GM19397 (cell line): ENCODE results near the gene NOL9.
"Not testable (repeated sequence)": the region's sequence is repeated elsewhere in the genome, so short reads cannot be mapped to it uniquely, and the experiment has no call there.

ENCODE experiments used
- ATAC-seq: cut with Tn5 transposase; IDR thresholded peaks from one replicate; pipeline ENCODE4 v1.9.1; 2021; ENCODE audit warnings: mild to moderate bottlenecking, moderate library complexity; ENCODE audit not compliant: unreplicated experiment

The NOL9 gene

DNA sequence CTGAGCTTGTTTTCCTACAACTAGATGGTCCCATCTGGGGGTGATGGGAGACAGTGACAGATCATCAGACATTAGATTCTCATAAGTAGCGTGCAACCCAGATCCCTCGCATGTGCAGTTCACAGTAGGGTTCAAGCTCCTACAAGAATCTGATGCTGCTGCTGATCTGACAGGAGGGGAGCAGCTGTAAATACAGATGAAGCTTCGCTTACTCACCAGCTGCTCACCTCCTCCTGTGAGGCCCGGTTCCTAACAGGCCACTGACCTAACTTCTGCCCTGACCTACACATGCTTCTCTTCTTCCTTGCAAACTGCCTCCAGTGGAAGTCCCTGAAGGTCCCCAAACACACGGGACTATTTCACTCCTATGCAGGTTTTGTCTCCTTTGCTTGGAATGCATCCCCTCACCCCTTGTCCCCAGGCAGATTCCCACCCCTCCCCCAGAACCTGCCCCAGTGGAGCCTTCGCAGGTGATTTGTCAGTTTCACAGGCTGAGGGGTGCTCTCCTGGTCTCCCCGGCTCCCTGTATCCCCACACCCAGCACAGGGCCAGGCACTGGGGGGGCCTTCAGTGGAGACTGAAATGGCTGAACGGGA lies 19.8 kb upstream of the NOL9 start:
- no peak for ATAC-seq

DNA sequence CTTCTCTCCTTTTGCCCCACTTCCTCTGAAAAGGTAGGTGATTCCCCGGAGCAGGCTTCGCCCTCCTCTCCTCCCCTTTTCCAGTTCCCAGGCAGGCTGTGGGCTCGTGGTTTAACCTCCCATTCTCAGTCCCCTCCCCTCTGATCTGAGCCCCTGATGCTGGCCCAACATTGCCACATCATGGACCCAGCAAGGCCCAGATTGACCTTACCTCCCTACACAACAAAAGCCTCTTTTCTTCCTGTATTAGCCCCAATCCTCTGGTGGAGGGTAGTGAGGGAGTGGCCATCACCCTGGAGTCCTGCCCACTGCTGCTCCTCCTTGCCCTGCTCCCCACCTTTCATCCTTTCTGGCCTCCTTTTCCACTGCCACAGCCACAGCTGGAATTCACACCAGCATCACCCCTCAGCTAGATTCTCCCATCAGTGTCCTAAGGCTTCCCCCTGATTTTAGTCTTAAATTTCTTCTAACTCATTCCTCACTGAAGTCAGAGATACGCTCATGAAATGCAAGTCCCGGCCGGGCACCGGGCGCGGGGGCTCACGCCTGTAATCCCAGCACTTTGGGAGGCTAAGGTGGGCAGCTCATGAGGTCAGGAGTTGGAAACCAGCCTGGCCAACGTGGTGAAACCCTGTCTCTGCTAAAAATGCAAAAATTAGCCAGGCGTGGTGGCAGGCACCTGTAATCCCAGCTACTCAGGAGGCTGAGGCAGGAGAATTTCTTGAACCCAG lies 18.5 kb upstream of the NOL9 start:
- no peak for ATAC-seq

DNA sequence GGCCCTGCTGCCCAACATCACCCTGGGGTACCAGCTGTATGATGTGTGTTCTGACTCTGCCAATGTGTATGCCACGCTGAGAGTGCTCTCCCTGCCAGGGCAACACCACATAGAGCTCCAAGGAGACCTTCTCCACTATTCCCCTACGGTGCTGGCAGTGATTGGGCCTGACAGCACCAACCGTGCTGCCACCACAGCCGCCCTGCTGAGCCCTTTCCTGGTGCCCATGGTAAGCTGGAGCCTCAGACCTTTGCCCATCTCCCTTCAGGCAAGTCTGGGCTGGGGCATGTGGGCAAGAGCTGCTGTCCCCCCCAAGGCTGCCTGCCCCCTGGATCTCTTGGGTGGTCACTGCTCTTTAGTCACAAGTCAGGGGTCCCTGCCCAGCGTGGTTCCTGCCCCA lies 16.7 kb upstream of the NOL9 start:
- ATAC-seq: no peak

DNA sequence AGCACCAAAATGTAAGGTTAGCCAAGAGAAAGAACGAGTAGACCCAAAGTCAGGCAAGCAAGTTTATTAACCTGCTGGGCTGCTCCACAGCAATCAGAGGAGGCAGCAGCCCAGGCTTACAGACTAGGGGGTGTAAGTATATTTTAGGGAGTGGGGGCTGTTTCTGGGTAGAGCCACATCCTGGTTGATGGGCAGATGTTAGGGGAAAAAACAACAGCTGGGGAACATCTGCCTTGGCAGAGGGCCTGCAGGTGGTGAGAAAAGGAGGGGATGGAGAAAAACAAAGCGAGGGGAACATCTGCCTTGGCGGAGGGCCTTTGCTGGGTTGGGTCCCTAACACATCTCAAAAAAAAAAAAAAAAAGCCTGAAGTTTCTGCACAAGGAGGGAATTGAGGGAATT lies 15.8 kb upstream of the NOL9 start:
- no peak for ATAC-seq

DNA sequence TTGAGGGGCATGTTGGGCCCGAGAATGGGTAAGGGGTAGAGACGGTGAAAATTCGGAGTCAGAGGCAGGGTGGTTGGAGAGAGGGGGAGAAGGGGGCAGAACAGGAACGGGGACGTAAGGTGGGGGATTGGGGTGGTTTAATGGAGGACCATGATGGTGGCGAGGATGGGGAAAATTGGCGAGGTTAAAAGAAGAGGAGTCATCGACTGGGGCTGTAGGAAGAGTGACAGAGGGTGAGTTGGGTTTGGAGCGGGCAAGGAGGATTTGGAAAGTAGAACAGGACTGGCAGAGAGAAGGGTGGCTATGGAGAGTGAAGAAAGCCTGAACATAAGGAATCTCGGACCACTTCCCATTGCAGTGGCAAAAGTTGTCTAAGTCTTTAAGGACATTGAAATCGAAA lies 14.7 kb upstream of the NOL9 start:
- no peak for ATAC-seq

DNA sequence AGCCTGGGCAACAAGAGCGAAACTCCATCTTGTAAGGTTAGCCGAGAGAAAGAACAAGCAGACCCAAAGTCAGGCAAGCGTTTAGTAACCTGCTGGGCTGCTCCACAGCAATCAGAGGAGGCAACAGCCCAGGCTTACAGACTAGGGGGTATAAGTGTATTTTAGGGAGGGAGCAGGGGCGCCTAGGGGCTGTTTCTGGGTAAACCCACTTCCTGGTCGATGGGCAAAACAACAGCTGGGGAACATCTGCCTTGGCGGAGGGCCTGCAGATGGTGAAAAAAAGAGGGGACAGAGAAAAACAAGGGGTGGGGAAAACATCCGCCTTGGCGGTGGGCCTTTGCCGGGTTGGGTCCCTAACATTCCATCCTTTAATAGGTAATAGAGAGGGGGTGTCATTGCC lies 6.0 kb upstream of the NOL9 start:
- ATAC-seq: no peak

DNA sequence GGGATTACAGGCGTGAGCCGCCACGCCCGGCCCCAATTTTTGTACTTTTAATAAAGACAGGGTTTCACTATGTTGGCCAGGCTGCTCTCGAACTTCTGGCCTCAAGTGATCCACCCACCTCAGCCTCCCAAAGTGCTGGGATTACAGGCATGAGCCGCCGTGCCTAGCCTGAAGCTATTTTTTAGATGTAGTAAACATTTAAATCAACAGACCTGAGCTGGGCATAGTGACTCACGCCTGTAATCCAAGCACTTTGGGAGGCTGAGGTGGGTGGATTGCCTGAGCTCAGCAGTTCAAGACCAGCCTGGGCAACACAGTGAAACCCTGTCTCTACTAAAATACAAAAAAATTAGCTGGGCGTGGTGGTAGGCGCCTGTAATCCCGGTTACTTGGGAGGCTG lies 4.8 kb upstream of the NOL9 start:
- ATAC-seq: not testable (repeated sequence)

DNA sequence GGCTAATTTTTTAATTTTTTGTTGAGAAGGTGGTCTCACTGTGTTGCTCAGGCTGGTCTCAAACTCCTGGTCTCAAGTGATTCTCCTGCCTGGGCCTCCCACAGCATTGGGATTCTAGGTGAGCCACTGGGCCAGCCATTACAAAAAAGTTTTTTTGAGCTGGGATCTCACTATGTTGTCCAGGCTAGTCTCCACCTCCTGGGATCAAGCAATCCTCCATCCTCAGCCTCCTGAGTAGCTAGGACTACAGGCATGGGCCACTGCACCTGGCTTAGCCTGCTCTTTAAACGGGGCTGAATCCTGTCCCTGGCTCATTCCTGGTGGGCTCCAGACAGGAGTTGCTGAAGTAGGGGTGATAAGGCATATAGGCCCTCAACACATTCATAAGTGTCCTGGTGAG lies 3.3 kb upstream of the NOL9 start:
- no peak for ATAC-seq

DNA sequence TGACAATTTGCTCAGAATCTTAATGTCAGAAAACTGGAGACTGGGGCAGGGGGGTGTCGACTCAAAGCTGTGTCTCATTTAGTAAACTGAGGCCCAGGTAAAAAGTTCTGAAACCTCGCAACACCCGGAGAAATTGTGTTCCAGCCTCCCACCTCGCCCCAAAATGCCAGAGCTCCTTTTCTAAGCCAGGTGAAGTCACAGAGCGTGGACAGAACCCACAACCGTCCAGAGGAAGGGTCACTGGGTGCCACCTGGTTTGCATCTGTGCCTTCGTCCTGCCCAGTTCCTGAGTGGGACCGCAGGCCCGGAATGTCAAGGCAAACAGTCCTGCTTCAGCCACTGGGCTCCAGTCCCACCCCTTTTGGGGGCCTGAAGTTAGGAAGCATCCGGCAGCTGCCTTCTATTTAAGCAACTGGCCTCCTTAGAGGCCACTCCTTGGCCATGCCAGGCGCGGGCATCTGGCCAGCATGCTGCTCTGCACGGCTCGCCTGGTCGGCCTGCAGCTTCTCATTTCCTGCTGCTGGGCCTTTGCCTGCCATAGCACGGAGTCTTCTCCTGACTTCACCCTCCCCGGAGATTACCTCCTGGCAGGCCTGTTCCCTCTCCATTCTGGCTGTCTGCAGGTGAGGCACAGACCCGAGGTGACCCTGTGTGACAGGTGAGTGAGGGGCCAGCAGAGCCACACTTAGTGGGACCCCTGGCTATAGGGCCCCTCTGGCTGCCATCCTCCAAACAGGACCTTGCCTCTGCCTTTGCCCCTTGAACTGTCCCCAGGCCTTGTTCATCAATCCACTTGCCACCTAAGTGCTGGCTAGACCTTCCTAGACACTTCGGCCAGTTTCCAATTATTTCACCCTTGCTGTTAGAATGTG lies 830 bp upstream of the NOL9 start, which contains the start of gene TAS1R1:
Gene TAS1R1 (plus strand): TSS at position 401 of the 872 bp plus-strand sequence. CDS start 67 bp downstream, at position 468.
- no peak for ATAC-seq

DNA sequence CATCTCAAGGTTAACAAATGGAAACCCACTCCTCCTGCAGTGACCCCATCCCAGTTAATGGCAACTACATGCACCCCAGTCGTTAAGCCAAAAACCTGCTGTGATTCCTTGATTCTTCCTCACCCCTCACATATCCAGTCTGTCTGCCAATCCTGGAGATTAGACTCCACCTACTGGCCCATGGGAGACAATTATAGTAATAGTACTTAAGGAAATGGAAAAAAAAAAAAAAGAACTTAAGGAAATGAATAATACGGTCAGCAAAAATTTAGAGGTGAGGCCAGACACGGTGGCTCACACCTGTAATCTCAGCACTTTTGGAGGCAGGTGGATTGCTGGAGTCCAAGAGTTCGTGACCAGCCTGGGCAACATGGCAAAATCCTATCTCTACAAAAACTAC lies 7.0 kb downstream of the NOL9 start:
- no peak for ATAC-seq

DNA sequence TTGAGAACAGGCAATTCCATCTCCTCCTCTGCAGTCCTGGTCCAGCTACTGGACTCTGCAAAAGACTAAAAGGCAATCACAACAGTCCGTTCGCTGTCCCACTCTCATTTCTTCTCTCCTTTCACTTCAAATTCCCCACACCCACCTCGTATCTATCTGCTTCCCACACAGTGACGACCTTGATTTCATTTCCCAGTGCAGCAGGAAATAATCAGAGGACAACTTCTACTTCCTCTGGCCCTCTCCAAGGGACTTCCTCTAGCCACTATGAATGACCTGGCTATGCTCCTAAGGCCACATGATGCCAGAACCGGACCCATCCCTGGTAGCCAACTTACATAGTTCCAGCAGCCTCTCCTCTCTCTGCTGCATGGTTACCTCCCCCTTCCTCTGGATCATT lies 8.0 kb downstream of the NOL9 start:
- ATAC-seq: no peak

DNA sequence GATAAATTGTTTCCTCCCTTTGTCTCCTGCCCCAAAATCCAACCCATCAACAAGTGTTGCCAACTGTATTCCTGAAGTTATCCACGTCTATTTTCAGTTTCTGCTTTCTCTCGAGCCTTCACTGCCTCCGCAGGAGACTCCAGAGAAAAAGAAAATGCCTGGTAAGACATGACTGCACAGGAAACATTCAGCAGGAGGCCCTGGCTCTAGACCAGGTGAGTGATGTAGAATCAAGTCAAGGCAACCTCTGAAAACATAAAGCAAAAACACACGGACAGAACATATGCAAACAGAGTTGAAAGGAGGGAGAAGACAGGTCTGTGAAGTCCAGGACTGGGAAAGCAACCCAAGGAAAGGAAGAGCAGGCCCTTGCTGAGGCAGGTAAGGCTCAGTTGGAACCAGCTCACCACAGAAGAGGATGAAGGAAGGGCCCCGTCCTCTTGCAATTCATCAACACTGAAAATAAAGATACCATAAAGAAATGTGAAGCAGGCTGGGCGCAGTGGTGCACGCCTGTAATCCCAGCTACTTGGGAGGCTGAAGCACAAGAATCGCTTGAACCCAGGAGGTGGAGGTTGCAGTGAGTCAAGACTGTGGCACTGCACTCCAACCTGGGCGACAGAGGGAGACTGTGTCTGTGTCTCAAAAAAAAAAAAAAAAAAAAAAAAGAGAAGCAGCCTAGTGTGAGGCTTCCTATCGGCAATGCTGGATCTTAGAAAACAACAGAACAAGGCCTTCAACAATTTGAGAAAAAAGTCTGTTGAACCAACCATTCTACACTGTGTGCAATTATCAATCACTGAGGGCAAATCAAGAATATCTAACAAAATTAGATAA lies 8.8 kb downstream of the NOL9 start:
- no peak for ATAC-seq

DNA sequence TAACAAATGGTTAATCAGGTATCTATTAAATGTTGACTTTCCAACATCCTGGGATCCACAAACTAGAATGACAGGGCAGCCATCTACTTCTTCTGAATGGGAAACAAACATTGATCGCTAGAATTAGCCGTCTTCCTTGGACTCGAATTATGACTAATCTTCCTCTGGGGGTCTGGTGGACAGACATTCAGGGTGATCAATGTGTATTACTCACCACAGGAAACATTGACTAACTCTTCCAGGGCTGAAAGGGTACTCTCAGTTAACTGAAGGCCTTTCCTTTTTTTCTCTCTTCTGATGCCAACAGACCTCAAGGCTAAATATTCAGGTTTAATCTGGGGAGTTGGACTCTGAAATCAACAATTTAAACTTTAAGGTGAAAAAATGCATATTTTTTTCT lies 9.5 kb downstream of the NOL9 start:
- ATAC-seq: no peak

DNA sequence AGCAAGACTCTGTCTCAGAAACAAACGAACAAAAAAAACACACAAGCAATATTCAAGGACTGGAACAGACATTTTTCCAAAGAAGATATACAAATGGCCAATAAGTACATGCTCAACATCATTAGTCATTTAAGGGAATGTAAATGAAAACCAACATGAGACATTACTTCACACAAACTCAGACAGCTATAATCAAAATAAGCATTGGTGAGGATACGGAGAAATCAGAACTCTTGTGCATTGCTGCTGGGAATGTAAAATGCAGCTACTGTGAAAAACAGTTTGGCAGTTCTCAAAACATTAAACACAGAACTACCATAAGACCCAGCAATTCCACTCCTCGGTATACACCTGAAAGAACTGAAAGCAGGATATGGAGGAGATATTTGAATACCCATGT lies 15.4 kb downstream of the NOL9 start:
- ATAC-seq: no peak

DNA sequence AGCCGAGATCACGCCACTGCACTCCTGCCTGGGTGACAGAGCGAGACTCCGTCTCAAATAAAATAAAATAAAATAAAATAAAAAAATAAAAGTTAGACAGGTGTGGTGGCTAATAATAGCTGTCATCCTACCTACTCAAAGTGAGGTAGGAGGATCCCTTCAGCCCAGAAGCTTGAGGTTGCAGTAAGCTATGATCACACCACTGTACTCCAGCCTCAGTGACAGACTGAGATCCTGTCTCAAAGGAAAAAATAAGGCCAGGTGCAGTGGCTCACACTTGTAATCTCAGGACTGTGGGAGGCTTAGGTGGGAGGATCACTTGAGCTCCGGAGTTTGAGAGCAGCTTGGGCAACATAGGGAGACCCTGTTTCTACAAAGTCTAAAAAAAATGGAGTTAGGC lies 18.0 kb downstream of the NOL9 start:
- no peak for ATAC-seq

DNA sequence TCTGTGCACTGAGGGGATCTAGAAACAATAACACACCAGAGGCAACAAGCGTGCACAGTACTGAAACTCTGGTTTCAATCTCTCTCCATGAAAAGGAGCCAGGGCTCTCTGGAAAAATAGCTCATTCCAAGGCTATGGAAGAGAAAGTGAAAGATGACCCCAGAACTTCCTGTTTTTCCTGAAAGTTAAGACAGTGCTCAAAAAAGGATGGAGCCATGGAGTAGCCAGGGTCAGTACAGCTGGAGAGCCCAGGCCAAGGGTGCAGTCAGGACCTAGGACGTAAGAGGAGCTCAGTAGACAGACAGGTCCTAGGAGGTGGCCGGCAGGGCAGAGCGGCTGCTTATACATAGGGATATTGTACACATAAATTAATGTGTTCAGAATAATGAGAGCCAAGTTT lies 19.1 kb downstream of the NOL9 start:
- no peak for ATAC-seq

DNA sequence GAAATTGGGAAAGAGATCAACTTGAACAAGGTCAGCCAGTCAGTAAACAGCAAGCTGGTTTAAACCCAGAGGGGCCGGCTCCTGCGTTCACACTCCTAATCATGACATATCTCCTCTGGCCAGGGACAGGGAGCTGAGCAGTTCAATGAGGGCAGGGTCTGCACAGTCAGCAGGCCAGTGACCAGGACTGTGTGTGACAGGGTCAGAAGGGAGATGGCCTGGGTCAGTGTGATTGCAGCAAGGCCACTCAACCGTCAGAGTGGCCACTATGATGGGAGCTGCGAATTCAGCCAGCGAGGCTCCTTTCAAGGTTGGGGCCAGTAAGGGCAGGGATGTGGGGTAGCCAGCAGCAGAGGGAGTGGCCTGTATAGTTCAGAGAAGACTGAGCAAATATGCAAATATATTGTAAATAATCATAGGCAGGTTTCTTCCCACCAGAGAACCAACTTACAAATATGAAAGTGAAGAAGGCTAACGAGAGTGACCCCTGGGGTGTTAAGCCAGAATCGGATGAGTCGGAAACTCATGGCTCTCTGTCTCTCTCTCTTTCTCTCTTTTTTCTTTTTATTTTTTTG lies 20.0 kb downstream of the NOL9 start:
- no peak for ATAC-seq

DNA sequence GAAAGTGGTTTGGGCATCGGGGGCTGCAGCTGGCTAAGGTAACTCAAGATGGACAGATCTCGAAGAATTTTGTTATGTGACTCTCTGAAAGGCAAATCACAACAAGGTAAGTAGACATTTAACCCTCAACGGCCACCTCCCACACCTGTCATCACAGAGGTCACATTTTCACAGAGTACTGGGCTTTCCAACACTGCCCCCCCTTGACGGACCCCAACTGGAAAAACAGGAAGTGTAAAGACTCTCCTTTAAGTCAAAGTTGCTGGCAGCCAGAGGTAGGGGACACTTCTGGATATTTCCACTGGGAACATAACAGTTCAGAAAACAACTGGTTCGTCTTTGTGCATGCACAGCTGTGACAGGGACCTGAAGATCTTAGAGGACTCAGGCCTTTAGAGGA lies 22.3 kb downstream of the NOL9 start:
- no peak for ATAC-seq

DNA sequence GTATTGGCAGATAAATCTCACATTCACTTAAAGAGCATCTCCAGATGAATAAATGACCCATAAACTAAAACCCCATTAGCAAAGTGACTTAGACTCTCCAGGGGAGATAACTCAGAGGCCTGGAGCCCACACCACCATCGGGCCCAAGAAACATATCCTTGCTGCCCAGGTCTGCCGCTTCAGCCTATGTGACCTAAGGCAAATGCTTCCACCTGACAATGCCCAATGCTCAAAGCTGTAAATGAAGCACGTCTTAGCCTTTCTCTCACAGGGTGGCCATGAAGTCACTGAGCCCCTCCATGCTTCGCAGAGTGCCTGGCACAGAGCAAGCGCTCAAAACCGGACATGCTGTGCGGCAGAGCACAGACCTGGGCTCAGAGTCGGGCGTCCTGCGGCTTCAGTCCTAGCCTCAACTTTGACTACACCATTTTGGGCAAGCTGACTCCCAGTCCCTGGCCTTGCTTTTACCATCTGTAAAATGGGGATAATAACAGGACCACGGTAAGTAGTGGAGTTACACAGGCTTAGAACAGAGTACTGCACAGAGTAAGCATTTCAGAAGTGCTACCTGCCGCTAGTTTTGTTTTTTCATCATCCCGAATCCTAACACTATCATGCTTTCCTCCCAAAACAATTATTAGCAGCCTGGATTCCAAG lies 23.7 kb downstream of the NOL9 start:
- no peak for ATAC-seq

DNA sequence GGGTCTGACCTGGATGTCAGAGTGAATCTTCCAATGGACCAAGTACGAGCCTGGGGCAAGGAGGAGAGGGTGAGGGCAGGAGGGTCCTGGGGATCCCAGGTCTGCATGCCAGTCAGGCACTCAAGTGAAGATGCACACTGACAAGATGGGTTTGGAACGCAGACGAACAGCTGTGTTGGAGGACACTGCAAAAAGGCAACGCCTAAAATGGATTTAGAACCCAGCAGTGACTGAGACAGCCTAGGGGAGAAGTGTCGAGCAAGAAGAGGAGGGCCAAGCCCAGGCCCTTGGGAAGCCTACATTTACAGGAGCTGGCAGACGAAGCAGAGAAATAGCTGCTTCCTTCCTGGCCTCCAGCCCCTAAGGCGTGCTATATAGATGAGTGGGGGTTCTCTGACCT lies 25.8 kb downstream of the NOL9 start:
- no peak for ATAC-seq
